Mesenteric fat pad (tissue), 1 donor: ENCODE data around the gene PLTP. TPM values are rescaled to one million over a fixed set of nuclear protein-coding genes. Genes with fewer than 3 reads are reported as not detected.

ENCODE experiments used
- DNase-seq: peaks from one replicate; pipeline ENCODE4 v3.0.0-alpha.2; 2020; ENCODE audit warnings: low spot score
- total RNA-seq: library from RNA; stranded (reverse); fragmentation: NEBNext Ultra II Directional; extraction: Animal tissue kit (Norgen Biotek cat#: 25700); gene quantifications from one replicate; pipeline ENCODE4 v1.2.1, GENCODE V29; 2021
- donor health status: DM: yes; HTN: yes; CAD: no.

The PLTP gene
- total RNA-seq, 1 donor from 2014 or later: 373 TPM

DNA sequence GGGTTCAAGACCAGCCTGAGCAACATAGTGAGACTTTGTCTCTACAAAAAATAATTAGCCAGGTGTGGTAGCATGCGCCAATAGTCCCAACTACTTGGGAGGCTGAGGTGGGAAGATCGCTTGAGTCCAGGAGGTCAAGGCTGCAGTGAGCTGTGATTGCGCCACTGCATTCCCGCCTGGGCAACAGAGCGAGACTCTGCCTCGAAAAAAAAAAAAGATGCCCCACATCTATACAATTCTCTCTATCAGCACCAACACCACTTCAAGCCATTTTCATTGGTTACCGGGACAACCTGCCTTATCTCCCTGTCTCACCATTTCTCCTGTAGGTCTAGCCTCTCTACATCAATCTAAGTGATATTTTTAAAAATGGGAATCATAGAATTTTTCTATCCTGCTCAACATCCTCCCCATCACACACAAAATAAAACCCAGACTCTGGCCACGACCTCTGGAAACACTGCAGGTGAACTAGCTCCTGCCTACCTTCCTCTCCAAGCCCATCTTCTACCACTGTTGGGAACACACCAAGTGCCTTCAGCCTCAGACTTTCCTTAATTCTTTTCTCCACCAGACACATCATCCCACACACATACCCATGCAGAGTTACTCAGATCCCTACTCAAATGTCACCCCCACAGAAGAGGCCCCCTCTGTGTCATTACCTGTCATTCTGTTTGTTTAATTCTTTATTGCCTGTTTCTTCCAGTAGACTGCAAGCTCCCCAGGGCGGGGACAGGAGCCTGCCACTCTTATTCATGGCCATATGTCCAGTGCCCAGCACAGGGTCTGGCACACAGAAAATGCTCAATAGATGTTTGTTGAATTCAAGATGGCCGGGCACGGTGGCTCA is 9.6 kb upstream of the PLTP start:
- DNase-seq: no peak

DNA sequence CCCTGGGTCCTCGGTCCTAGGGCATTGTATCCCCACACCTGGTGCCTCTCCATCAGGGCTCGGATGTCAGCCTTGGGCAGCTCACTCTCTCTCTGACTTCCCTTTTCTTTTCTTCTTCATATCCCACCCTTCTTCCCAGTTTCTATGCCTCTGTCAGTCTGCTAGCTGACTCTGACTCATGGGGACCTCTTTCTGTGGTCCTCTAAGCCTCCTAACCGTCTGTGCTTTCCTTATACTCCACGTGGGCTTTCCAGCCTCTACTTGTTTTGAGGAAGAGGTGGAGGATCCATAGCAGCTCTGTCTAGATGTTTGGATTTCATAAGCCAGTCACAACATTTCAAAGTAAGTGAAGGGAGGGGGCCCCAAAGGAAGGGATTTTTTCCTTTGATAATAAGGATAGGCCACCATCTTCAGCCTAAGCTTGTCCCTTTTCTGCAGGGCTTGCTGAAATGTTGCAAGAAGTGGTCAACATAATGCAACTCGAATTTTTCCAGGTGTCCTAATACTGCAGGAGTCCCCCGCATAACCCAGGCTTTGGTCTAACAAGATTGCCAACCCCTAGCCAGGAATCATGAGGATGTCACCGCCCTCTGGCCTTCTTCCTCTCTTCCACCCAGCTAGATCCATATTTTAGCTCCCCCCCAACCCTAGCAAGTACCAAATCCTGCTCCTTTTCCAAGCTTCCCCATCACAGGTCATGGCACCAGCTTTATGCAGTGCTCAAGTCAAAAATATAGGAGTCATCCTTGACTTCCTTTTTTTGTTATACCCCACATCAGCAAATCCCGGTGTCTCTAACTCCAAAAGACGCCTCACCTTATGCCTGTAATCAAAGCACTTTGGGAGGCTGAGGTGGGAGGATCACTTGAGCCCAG is 8.7 kb upstream of the PLTP start:
- DNase-seq: no peak

- no peak for DNase-seq
Measured at GRCh38 chr20:45919542-45920399, 7.8 kb upstream of the PLTP start.

DNA sequence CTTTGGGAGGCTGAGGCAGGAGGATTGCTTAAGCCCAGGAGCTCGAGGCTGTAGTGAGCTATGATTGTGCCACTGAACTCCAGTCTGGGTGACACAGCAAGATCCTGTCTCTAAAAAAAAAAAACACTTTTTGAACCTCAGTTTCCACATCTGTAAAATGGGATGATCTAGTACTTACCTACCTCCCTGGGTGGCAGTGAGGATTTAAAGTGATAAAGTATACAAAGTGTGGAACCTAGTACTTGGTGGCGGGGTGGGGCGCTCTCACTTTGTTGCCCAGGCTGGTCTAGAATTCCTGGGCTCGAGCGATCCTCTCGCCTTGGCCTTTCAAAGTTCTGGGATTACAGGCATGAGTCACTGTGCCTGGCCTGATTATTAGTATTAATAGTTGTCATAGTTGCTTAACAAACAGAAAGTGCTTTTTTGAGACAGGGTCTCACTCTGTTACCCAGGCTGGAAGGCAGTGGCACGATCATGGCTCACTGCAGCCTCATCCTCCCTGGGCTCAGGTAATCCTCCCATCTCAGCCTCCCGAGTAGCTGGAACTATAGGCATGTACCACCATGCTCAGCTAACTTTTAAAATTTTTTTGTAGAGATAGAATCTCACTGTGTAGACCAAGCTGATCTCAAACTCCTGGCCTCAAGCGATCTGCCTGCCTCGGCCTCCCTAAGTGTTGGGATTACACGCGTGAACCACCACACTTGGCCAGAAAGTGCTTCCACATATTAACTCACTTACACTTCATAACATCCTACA is 7.0 kb upstream of the PLTP start:
- no peak for DNase-seq

- no peak for DNase-seq
Measured at GRCh38 chr20:45918182-45918737, 6.3 kb upstream of the PLTP start.

DNA sequence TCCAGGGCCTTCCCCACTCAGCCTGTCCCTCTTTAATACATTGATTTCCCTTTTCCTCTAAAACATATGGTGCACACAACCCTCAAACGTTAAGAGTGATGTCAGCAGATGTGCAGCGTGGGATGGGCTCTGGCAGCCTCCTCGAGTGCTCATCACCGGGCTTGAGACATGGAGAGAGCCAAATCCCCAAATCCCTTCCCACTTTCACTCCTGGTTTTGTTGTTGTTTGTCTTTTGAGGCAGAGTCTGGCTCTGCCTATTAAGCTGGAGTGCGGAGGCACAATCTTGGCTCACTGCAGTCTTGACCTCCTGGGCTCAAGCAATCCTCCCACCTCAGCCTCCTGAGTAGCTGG is 5.8 kb upstream of the PLTP start:
- DNase-seq: no peak

- DNase-seq: no peak
Measured at GRCh38 chr20:45913116-45913515, 1.2 kb upstream of the PLTP start.

DNA sequence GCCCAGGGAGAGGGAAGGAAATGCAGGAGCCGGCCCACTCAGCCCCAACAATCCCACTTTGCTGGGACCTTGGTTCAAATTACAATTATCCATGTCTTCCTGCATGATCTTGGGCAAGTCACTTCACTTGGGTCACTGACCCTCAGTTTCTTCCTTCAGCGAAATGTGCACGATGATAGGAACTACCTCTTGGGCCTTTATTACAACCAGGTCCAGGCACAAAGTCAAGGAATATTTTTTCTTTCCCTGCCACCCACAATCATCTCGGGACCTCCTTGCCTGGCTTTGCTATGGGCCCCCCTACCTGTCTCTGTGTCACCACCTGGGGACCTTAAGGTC is 358 bp upstream of the PLTP start:
- no peak for DNase-seq

DNA sequence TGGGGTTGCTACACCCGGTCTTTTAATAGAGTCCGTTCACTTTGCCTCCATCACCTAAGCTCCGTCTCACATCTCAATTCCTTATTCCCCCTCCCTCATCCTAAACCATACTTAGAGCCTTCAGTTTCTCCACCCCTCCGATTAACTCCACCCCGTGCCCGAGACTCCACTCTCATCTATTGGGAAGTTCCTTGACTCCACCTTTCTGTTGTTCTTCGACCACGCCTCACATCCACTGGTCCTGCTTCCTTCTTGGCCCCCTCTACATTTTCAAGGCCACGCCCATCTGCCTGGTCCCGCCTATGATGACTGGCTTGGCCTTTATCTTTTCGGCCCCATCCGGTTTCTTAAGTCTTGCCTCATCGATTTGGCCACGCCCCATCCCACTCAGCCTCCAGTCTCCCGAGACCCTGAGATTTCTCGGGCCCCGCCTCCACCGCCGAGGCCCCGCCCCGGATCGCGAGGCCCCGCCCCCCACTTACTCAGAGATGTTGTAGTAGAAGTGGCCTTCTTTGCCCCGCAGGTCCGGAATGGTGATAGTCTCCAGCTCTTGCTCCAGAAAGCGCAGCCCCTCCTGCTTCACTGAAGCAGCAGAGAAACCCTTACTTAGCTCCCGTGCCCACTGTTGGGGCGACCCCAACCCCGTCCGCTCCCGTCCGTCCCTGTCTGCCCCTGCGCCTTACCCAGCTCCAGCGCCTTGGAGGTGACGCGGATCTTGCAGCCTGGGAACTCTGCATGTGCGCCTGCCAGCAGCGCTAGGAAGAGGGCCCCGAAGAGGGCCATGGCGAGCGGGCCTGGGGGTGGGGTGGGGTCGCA is 1.1 kb downstream of the PLTP start:
- peak; percentile 98 for DNase-seq

DNA sequence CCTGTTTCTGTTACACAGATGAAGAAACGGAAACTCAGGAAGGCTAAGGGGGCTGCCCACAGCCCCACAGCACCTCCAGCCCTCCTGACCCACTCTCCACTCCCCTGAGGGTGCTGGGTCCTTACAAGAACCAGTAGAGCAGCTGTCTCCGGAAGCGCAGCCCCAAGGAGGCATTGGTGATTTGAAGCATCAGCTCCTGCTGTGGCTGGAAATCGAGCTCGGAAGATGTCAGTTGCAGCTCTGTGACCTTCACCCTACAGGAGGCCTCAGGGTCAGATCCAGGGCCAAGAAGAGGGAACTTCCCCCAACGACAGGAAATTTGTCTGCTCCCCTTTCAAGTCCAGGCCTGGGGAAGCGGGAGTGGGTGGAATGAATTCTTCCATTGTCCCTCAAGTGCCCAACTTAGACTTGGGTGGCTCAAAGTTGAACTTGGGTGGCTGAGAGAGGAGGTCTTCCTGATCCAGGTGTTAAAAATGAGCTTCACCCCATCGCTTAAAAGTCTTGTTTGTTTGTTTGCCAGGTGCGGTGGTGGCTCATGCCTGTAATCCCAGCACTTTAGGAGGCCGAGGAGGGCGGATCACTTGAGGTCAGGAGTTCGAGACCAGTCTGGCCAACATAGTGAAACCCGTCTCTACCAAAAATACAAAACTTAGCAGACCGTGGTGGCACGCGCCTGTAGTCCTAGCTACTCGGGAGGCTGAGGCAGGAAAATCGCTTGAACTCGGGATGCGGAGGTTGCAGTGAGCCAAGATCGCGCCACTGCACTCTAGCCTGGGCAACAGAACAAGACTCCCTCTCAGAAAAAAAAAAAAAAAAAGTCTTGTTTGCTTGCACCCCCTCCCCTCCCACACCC is 1.9 kb downstream of the PLTP start:
- no peak for DNase-seq

- DNase-seq: no peak
Measured at GRCh38 chr20:45909336-45909808, 2.6 kb downstream of the PLTP start.

- DNase-seq: no peak
Measured at GRCh38 chr20:45908084-45908483, 3.9 kb downstream of the PLTP start.

GRCh38 chr20:45907219-45907948 is 4.6 kb downstream of the PLTP start:
- no peak for DNase-seq

DNA sequence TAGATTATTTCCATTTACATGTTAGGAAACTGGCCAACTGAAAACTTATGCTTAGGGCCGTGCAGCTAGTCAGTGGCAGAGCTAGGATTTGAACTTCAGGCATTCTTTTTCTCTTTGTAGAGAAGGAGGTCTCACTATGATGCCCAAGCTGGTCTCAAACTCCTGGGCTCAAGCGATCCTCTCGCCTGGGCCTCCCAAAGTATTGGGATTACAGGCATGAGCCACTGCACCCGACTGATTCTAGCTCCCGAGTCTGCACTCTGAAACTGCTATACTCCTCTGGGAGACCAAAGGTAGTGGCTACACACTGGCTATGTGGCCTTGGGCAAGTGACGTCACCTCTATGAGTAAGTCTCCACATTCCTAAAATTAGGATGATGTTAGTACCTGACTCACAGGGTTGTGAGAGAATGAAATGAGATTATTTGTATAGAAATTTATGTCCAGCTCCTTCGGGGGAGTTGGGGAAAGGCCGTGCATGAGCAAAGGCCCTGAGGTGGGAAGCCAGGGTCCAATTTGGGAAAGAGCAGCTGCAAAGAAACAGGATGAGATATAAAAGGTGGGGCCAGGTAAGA is 6.4 kb downstream of the PLTP start:
- DNase-seq: no peak

DNA sequence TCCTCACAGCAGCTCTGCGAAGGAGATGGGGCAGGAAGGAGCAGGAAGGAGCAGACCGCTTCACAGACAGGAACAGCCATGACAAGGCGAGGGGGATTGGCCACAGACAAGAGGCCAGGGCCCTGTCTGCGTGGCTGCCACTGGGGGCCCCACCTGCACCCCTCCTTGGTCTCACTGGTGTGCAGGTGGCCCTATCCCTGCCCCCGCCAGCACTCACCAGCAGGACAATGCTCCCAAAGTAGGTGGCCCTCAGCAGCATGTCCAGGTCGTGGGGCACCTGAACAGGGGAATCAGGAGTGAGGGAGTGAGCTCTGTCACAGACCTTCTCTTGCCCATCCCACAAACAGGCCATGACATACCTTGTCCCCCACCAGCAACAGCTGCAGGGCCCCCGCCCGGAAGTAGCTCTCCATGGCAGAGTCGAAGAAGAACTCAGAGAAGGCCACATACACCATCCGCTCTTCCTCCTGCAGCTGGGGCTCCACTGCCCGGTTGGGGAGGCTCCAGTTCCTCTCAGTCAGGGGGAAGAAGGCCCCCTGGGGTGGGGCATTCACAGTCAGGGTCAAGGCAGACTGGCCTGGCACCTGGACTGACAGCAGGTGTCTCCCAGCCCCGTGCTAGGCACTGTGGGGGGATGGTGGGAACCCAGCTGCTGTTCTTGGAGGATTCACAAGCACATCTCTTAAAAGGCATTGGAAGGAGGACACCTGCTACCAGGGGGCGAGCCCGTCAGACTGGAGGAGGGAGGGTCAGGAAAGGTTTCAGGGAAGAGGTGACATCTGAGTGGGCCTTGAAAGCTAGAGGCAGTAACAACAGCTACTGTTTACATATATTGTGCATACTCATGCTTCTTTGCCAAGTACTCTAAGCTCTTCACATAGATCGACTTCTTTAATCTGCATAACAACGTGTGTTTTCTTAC is 7.1 kb downstream of the PLTP start:
- no peak for DNase-seq

DNA sequence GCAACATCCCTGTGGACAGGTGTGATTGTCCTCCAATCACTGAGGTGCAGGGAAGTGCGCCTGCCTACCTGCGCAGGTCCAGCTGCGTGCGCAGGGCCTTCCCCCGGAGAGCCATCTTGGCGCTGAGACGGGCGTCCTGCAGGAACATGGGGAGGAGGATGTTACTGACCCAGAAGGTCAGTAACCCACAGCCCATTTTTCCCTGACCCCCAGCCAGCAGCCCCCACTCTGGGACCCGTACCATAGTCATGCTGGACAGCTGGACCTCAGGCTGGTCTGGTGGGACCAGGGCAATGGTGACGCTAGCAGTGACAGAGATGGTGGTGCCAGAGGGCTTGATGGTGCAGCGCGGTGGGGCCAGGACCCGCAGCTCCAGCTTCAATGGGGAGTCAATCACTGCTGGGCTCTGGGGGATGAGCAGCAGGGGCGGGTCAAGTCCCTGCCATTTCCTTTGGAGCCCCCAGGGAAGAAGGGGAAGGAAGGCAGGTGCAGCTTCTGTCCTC is 9.7 kb downstream of the PLTP start:
- DNase-seq: no peak
